ENCODE measurements around the gene ANXA10. TPM values are rescaled to one million over a fixed set of nuclear protein-coding genes. Genes with fewer than 3 reads are reported as not detected.

Gene ANXA10
- total and polyA plus RNA-seq, 2 of the 4 experiments (the other 2 are of a cell fraction), result 0.44 to 0.72 TPM

DNA sequence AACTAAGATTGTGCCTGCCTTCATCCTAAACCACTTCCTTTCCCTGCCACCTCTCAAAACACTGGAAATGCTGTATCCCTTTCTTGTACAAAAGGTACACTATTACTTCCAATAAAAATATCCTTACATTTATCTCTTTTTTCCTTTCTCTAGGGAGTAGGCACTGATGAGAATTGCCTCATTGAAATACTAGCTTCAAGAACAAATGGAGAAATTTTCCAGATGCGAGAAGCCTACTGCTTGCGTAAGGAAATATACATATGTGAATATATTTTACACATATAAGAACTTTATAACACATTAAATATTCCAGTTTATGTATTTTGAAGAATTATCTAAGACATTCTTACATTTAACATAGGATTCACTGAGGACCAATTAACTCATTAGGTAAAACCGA lies 71.7 kb downstream of the ANXA10 start:
- no peak overlapping the region for H3K14ac ChIP-seq (replicated peaks; ENCODE audit: low read depth, low read length)
- no peak overlapping the region for H3K4me2 ChIP-seq (ENCODE audit: low read depth, low read length)
- H4K8ac ChIP-seq (ENCODE audit: low read depth in 2 of 2, low read length in 2 of 2), result no peak overlapping the region
- no peak overlapping the region for H2BK5ac ChIP-seq (ENCODE audit: low read depth, low read length, poor library complexity, severe bottlenecking)
- ChIA-PET CTCF (no interaction called here), POLR2A (ENCODE audit: unreplicated experiment) (no interaction called here)
- ATAC-seq (ENCODE audit: low read depth), result no peak
- no peak overlapping the region for H3K56ac ChIP-seq (ENCODE audit: extremely low read depth, insufficient read depth, low read length)
- no peak overlapping the region for H2BK20ac ChIP-seq (ENCODE audit: low read depth, low read length)
- no peak overlapping the region for H3K4me3 ChIP-seq (ENCODE audit: insufficient read depth, low read depth, low read length)
- H2AK9ac ChIP-seq (replicated peaks; ENCODE audit: low read depth, low read length, poor library complexity), result no peak overlapping the region
- TF ChIP-seq BHLHE40 (IDR thresholded peaks at IDR 0.05; ENCODE audit: low read depth, low read length) (no peak), RFX5 (IDR thresholded peaks at IDR 0.05; ENCODE audit: low read depth, low read length) (no peak), CHD1 (IDR thresholded peaks at IDR 0.05; ENCODE audit: low read depth, low read length) (no peak), MXI1 (IDR thresholded peaks at IDR 0.05; ENCODE audit: borderline replicate concordance, low read depth, low read length) (no peak), NFE2L2 (IDR thresholded peaks at IDR 0.05; ENCODE audit: low read depth, low read length) (no peak), RCOR1 (IDR thresholded peaks at IDR 0.05; ENCODE audit: insufficient replicate concordance, low read length) (no peak), FOS (IDR thresholded peaks at IDR 0.05; ENCODE audit: low read depth, low read length) (no peak), SMC3 (IDR thresholded peaks at IDR 0.05; ENCODE audit: low read depth, low read length) (no peak), POLR2A (IDR thresholded peaks at IDR 0.05; ENCODE audit: low read depth, low read length) (no peak), MAFK (IDR thresholded peaks at IDR 0.05; ENCODE audit: low read depth, low read length) (no peak), RAD21 (IDR thresholded peaks at IDR 0.05; ENCODE audit: low read length) (no peak), MAZ (IDR thresholded peaks at IDR 0.05; ENCODE audit: borderline replicate concordance, low read depth, low read length) (no peak), CEBPB (IDR thresholded peaks at IDR 0.05; ENCODE audit: low read depth, low read length) (no peak)
- TF ChIP-seq, protein P1, sequence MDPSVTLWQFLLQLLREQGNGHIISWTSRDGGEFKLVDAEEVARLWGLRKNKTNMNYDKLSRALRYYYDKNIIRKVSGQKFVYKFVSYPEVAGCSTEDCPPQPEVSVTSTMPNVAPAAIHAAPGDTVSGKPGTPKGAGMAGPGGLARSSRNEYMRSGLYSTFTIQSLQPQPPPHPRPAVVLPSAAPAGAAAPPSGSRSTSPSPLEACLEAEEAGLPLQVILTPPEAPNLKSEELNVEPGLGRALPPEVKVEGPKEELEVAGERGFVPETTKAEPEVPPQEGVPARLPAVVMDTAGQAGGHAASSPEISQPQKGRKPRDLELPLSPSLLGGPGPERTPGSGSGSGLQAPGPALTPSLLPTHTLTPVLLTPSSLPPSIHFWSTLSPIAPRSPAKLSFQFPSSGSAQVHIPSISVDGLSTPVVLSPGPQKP (IDR thresholded peaks at IDR 0.05; ENCODE audit: borderline replicate concordance, low read depth, low read length), result no peak
- TF ChIP-seq, protein P2, sequence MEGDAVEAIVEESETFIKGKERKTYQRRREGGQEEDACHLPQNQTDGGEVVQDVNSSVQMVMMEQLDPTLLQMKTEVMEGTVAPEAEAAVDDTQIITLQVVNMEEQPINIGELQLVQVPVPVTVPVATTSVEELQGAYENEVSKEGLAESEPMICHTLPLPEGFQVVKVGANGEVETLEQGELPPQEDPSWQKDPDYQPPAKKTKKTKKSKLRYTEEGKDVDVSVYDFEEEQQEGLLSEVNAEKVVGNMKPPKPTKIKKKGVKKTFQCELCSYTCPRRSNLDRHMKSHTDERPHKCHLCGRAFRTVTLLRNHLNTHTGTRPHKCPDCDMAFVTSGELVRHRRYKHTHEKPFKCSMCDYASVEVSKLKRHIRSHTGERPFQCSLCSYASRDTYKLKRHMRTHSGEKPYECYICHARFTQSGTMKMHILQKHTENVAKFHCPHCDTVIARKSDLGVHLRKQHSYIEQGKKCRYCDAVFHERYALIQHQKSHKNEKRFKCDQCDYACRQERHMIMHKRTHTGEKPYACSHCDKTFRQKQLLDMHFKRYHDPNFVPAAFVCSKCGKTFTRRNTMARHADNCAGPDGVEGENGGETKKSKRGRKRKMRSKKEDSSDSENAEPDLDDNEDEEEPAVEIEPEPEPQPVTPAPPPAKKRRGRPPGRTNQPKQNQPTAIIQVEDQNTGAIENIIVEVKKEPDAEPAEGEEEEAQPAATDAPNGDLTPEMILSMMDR (conservative IDR thresholded peaks at IDR 0.05; ENCODE audit: low read depth, low read length), result no peak
- TF ChIP-seq, protein P3, sequence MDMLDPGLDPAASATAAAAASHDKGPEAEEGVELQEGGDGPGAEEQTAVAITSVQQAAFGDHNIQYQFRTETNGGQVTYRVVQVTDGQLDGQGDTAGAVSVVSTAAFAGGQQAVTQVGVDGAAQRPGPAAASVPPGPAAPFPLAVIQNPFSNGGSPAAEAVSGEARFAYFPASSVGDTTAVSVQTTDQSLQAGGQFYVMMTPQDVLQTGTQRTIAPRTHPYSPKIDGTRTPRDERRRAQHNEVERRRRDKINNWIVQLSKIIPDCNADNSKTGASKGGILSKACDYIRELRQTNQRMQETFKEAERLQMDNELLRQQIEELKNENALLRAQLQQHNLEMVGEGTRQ (IDR thresholded peaks at IDR 0.05; ENCODE audit: low read depth, low read length), result no peak
- no peak overlapping the region for H4K5ac ChIP-seq (ENCODE audit: low read depth, low read length)
- dilution Hi-C loops (cut with HindIII; ENCODE audit: low sequenced_read_pairs, unreplicated experiment) (no loop called here), intact Hi-C loops (cut with micrococcal nuclease) (no loop called here), in situ Hi-C loops (cut with MboI; ENCODE audit: low sequenced_read_pairs) (no loop called here)
- H4K91ac ChIP-seq (ENCODE audit: insufficient read depth, low read depth, low read length), result no peak overlapping the region
- no peak overlapping the region for H3K4ac ChIP-seq (ENCODE audit: low read depth, low read length)
- H3K27ac ChIP-seq (ENCODE audit: insufficient read depth, low read length), result no peak overlapping the region
- no TSS peak for BruUV-seq (replicated peaks)
- H3K79me1 ChIP-seq (ENCODE audit: low read depth in 1 of 2, low read length in 2 of 2), result no peaks in the 10 kb centered on the region
- no peaks in the 10 kb centered on the region for H3K9me1 ChIP-seq (ENCODE audit: insufficient read depth, low read length)
- H3K27me3 ChIP-seq (ENCODE audit: control insufficient read depth, insufficient read depth, low read length), result no peaks in the 10 kb centered on the region
- no peaks in the 10 kb centered on the region for H3K36me3 ChIP-seq (ENCODE audit: control insufficient read depth, insufficient read depth, low read length)
- no peaks in the 10 kb centered on the region for H3K9me3 ChIP-seq (ENCODE audit: control insufficient read depth, insufficient read depth, low read length)
- no CpG with 5 or more reads among the region's 3 CpGs for WGBS, 2 experiments (ENCODE audit: extremely low coverage in 2 of 2, insufficient read length in 1 of 2)
- H2AK5ac ChIP-seq (ENCODE audit: low read depth, low read length), result no peak overlapping the region
- 0 out of 2 replicates have a peak, but pooled peaks cover 2% of the 10 kb centered on the region for H3K4me1 ChIP-seq (ENCODE audit: control insufficient read depth, insufficient read depth, low read length)
- H2AFZ ChIP-seq (replicated peaks; ENCODE audit: low read length, poor library complexity), result no peak overlapping the region
- no peak for DNase-seq
- no peak overlapping the region for H3K23ac ChIP-seq (ENCODE audit: low read depth, low read length)
- no peak overlapping the region for H2BK120ac ChIP-seq (ENCODE audit: low read depth, low read length)
- H3K9ac ChIP-seq (ENCODE audit: low read depth, low read length), result no peak overlapping the region
- no peak overlapping the region for H3K18ac ChIP-seq (ENCODE audit: low read depth, low read length)
- no peak overlapping the region for H2BK15ac ChIP-seq (ENCODE audit: low read depth, low read length)
- H4K20me1 ChIP-seq (ENCODE audit: insufficient read depth, low read length), result no peaks in the 10 kb centered on the region
